H9 (cell line): ENCODE results near the gene VASH2. TPM values are rescaled to one million over a fixed set of nuclear protein-coding genes. Genes with fewer than 3 reads are reported as not detected.

Source experiments
- DNase-seq: peaks from one replicate; pipeline ENCODE4 v3.0.0-alpha.2; 2017
- H2AFZ ChIP-seq: one replicate; pipeline ENCODE4 v1.6.1; 2013; ENCODE audit warnings: mild to moderate bottlenecking, low read length, control low read depth, moderate library complexity
- H2AK5ac ChIP-seq: 2 replicates; pipeline ENCODE4 v1.6.1; 2013; ENCODE audit warnings: low read length, control low read depth, mixed read lengths; ENCODE audit not compliant: insufficient read length
- H2BK120ac ChIP-seq: one replicate; pipeline ENCODE4 v1.6.1; 2013; ENCODE audit warnings: low read depth, mild to moderate bottlenecking, low read length, control low read depth, inconsistent platforms; ENCODE audit not compliant: poor library complexity, severe bottlenecking
- H2BK12ac ChIP-seq: 2 replicates; pipeline ENCODE4 v1.6.1; 2013; ENCODE audit warnings: low read length, control low read depth, mixed read lengths, low read depth; ENCODE audit not compliant: insufficient read length
- H2BK15ac ChIP-seq: 2 replicates; pipeline ENCODE4 v1.6.1; 2013; ENCODE audit warnings: low read depth, low read length, control low read depth
- H2BK20ac ChIP-seq: one replicate; pipeline ENCODE4 v1.6.1; 2013; ENCODE audit warnings: low read depth, mild to moderate bottlenecking, low read length, control low read depth, inconsistent platforms; ENCODE audit not compliant: poor library complexity, severe bottlenecking
- H2BK5ac ChIP-seq: 2 replicates; pipeline ENCODE4 v1.6.1; 2013; ENCODE audit warnings: low read length, control low read depth, mixed read lengths; ENCODE audit not compliant: insufficient read length
- H3K14ac ChIP-seq: 2 replicates; pipeline ENCODE4 v1.6.1; 2013; ENCODE audit warnings: low read length, control low read depth; ENCODE audit not compliant: insufficient read depth
- H3K18ac ChIP-seq: 2 replicates; pipeline ENCODE4 v1.6.1; 2013; ENCODE audit warnings: low read depth, mild to moderate bottlenecking, mixed read lengths, low read length, control low read depth; ENCODE audit not compliant: insufficient read length
- H3K23ac ChIP-seq: 2 replicates; pipeline ENCODE4 v1.6.1; 2013; ENCODE audit warnings: low read length, control low read depth, mixed read lengths, low read depth; ENCODE audit not compliant: insufficient read length
- H3K23me2 ChIP-seq: 2 replicates; pipeline ENCODE4 v1.6.1; 2013; ENCODE audit warnings: low read depth, mild to moderate bottlenecking, mixed read lengths, low read length, control low read depth; ENCODE audit not compliant: insufficient read length, poor library complexity, severe bottlenecking
- H3K27ac ChIP-seq: 2 replicates; pipeline ENCODE4 v1.5.1; 2013; ENCODE audit warnings: low read length, control low read depth, mixed read lengths, low read depth; ENCODE audit not compliant: insufficient read length
- H3K27me3 ChIP-seq: 2 replicates; pipeline ENCODE4 v1.6.1; 2013; ENCODE audit warnings: low read length, control low read depth, inconsistent platforms; ENCODE audit not compliant: insufficient read depth
- H3K4ac ChIP-seq: 2 replicates; pipeline ENCODE4 v1.6.1; 2013; ENCODE audit warnings: low read depth, mild to moderate bottlenecking, control low read depth, inconsistent platforms, low read length, moderate library complexity
- H3K4me1 ChIP-seq: 2 replicates; pipeline ENCODE4 v1.6.1; 2013; ENCODE audit warnings: low read length, control low read depth, inconsistent platforms; ENCODE audit not compliant: insufficient read depth
- H3K4me2 ChIP-seq: 2 replicates; pipeline ENCODE4 v1.6.1; 2013; ENCODE audit warnings: low read length, control low read depth, mixed read lengths; ENCODE audit not compliant: insufficient read length, insufficient read depth
- H3K56ac ChIP-seq: 2 replicates; pipeline ENCODE4 v1.6.1; 2013; ENCODE audit warnings: low read depth, mild to moderate bottlenecking, mixed read lengths, low read length, control low read depth; ENCODE audit not compliant: insufficient read length
- H3K79me1 ChIP-seq: 2 replicates; pipeline ENCODE4 v1.6.1; 2013; ENCODE audit warnings: low read depth, mild to moderate bottlenecking, moderate library complexity, low read length, control low read depth, inconsistent platforms; ENCODE audit not compliant: insufficient read depth, poor library complexity, severe bottlenecking
- H3K79me2 ChIP-seq: 2 replicates; pipeline ENCODE4 v1.6.1; 2013; ENCODE audit warnings: low read length, control low read depth, inconsistent platforms; ENCODE audit not compliant: insufficient read depth
- H3K9ac ChIP-seq: 2 replicates; pipeline ENCODE4 v1.6.1; 2013; ENCODE audit warnings: low read length, control low read depth, mixed read lengths; ENCODE audit not compliant: insufficient read length; ENCODE audit errors: extremely low read depth
- H3K9me3 ChIP-seq: one replicate; pipeline ENCODE4 v1.6.1; 2013; ENCODE audit warnings: low read depth, low read length, inconsistent platforms; ENCODE audit not compliant: control insufficient read depth
- H3T11ph ChIP-seq: one replicate; pipeline ENCODE4 v1.6.1; 2013; ENCODE audit warnings: mild to moderate bottlenecking, low read length, control low read depth, inconsistent platforms
- H4K20me1 ChIP-seq: one replicate; pipeline ENCODE4 v1.6.1; 2013; ENCODE audit not compliant: control insufficient read depth, insufficient read length, insufficient read depth
- H4K5ac ChIP-seq: 2 replicates; pipeline ENCODE4 v1.6.1; 2013; ENCODE audit warnings: low read depth, mild to moderate bottlenecking, mixed read lengths, low read length, control low read depth; ENCODE audit not compliant: insufficient read length
- H4K8ac ChIP-seq: replicated peaks from 2 replicates; pipeline ENCODE4 v1.6.1; 2013; ENCODE audit warnings: low read length, control low read depth, mixed read lengths, low read depth; ENCODE audit not compliant: insufficient read length
- H4K91ac ChIP-seq: 2 replicates; pipeline ENCODE4 v1.6.1; 2013; ENCODE audit warnings: low read depth, mild to moderate bottlenecking, moderate library complexity, mixed read lengths, low read length, control low read depth; ENCODE audit not compliant: insufficient read length
- H3K27ac Mint-ChIP-seq, 3 experiments: 2 replicates in 2 of 3; 3 replicates in 1 of 3; pipeline ENCODE4 v1.8.0; 2020 to 2021; ENCODE audit warnings: mixed read lengths in 3 of 3, mild to moderate bottlenecking in 1 of 3, moderate library complexity in 1 of 3
- H3K27me3 Mint-ChIP-seq: 2 replicates; pipeline ENCODE4 v1.8.0; 2021; ENCODE audit warnings: low read depth, mild to moderate bottlenecking, moderate library complexity, mixed read lengths
- H3K36me3 Mint-ChIP-seq, 3 experiments: 2 replicates in 2 of 3; 3 replicates in 1 of 3; pipeline ENCODE4 v1.8.0; 2020 to 2021; ENCODE audit warnings: low read depth in 3 of 3, mixed read lengths in 3 of 3; ENCODE audit not compliant: insufficient read depth in 1 of 3
- H3K4me1 Mint-ChIP-seq, 2 experiments: 2 replicates each; pipeline ENCODE4 v1.8.0; 2020; ENCODE audit warnings: mixed read lengths in 2 of 2
- H3K4me3 Mint-ChIP-seq, 2 experiments: 2 replicates in 1 of 2; 3 replicates in 1 of 2; pipeline ENCODE4 v1.8.0; 2020 to 2021; ENCODE audit warnings: mild to moderate bottlenecking in 2 of 2, mixed read lengths in 2 of 2, moderate library complexity in 1 of 2
- H3K9me3 Mint-ChIP-seq, 2 experiments: 2 replicates in 1 of 2; 3 replicates in 1 of 2; pipeline ENCODE4 v1.8.0; 2020; ENCODE audit warnings: mild to moderate bottlenecking in 2 of 2, mixed read lengths in 2 of 2, moderate library complexity in 1 of 2
- WGBS: extraction: QIAGEN DNeasy Blood & Tissue Kit; methylation state at CpG from one replicate; pipeline ENCODE4 v1.1.7; 2013; ENCODE audit warnings: missing lambda C conversion rate, low lambda C conversion rate, mixed read lengths; ENCODE audit not compliant: insufficient read length; ENCODE audit errors: extremely low coverage; 5-methylcytosine and 5-hydroxymethylcytosine counted together
- total RNA-seq: library from RNA; stranded (reverse); gene quantifications from 2 replicates; pipeline ENCODE4 v1.2.1, GENCODE V29; 2021
- TF ChIP-seq, protein P1 (sequence below): fragments of 200-600 bp; sonication (generic); conservative IDR thresholded peaks from 3 replicates; pipeline ENCODE4 v1.8.0; 2021; ENCODE audit warnings: antibody characterized with exemption, mild to moderate bottlenecking

Gene VASH2
- total RNA-seq, 1 experiment from 2014 or later, result 76.1 TPM

DNA sequence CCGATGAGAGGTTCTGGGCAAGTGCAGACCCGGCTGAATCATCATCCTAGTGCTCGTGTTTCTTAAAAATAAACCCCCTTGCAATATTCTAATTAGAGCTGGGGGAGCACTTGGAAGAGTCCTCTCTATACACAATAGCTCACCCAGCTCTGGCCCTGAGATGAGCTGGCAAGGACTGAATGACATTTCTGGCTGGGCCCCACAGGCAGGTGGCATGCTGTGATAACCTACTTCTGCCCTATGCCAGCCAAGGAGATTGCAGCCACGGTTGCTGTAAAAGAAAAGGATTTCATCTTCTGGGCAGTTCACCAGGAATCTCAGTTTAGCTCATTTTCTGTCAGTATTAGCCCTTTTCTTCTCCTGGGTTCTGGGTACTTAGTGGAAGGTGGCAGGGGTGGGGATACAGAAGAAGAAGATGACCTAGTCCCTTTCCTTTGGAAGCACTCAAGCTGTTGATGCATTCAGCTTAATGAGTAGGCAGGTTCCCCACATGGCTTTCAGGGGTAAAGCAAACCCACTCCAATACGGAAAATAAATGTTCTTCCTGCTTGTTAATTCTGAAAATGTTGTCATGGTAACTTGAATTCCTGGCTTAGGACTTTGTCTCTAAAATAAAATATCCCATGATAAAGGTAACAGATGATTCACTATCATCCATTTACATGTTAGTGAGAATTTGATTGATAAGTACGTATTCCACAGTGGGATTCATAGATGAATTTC, 32.2 kb downstream of the VASH2 start:
- Mint-ChIP-seq H3K36me3 (peaks cover 48 to 87% (median 49%) of the 10 kb centered on the region in 3 experiments; a peak in 6 of 7 replicates), H3K4me1 (peaks cover 39 to 47% of the 10 kb centered on the region in 2 experiments), H3K27me3 (no peaks in the 10 kb centered on the region; the same call in 1 of the 2 replicates), H3K4me3 (no peak overlapping the region), H3K27ac (peak overlapping the region in 2 of 3 experiments; percentile 38 to 52; a peak in 3 of 7 replicates), H3K9me3 (no peaks in the 10 kb centered on the region)
- Histone ChIP-seq H2AK5ac (no peak overlapping the region), H2BK12ac (no peak overlapping the region), H3K4me1 (peaks cover 7% of the 10 kb centered on the region; the same call in 1 of the 2 replicates), H3K9ac (no peak overlapping the region), H4K20me1 (no peaks in the 10 kb centered on the region), H4K5ac (no peak overlapping the region), H3K9me3 (no peaks in the 10 kb centered on the region), H4K8ac (no peak overlapping the region), H3K4ac (no peak overlapping the region), H3K23ac (no peak overlapping the region), H2BK20ac (no peak overlapping the region), H3K14ac (no peak overlapping the region), H4K91ac (no peak overlapping the region), H3K56ac (no peak overlapping the region), H3K18ac (no peak overlapping the region), H3K27me3 (no peaks in the 10 kb centered on the region), H3K23me2 (no peaks in the 10 kb centered on the region), H3T11ph (no peak overlapping the region), H2BK15ac (no peak overlapping the region), H2AFZ (no peak overlapping the region), H3K79me2 (no peaks in the 10 kb centered on the region), H2BK5ac (no peak overlapping the region), H3K4me2 (no peak overlapping the region), H2BK120ac (no peak overlapping the region), H3K79me1 (no peaks in the 10 kb centered on the region), H3K27ac (no peak overlapping the region)
- TF ChIP-seq, protein P1, sequence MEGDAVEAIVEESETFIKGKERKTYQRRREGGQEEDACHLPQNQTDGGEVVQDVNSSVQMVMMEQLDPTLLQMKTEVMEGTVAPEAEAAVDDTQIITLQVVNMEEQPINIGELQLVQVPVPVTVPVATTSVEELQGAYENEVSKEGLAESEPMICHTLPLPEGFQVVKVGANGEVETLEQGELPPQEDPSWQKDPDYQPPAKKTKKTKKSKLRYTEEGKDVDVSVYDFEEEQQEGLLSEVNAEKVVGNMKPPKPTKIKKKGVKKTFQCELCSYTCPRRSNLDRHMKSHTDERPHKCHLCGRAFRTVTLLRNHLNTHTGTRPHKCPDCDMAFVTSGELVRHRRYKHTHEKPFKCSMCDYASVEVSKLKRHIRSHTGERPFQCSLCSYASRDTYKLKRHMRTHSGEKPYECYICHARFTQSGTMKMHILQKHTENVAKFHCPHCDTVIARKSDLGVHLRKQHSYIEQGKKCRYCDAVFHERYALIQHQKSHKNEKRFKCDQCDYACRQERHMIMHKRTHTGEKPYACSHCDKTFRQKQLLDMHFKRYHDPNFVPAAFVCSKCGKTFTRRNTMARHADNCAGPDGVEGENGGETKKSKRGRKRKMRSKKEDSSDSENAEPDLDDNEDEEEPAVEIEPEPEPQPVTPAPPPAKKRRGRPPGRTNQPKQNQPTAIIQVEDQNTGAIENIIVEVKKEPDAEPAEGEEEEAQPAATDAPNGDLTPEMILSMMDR, result no peak
- no CpG with 5 or more reads among the region's 6 CpGs for WGBS
- DNase-seq, result peak; percentile 21
